Aorta (tissue), 5 donors: ENCODE results near the gene ZKSCAN4. TPM values are rescaled to one million over a fixed set of nuclear protein-coding genes. Genes with fewer than 3 reads are reported as not detected.
A peak's percentile ranks its signal among the peaks of the same experiment; 100 is the strongest.

Experiments used
- ATAC-seq: fragments of 200-7000 bp; cut with Tn5 transposase; one replicate; pipeline ENCODE4 v1.9.1; 2022; ENCODE audit warnings: moderate library complexity; ENCODE audit not compliant: low FRiP score
- DNase-seq, 2 donors: peaks; one replicate each; pipeline ENCODE4 v3.0.0-alpha.2; 2020
- H3K27ac ChIP-seq, 2 donors: one replicate each; pipeline ENCODE4 v1.5.1; 2013; ENCODE audit warnings: low read length in 2 of 2, mild to moderate bottlenecking in 2 of 2, moderate library complexity in 2 of 2, control low read depth in 1 of 2, inconsistent platforms in 1 of 2, low read depth in 1 of 2
- H3K27me3 ChIP-seq, 2 donors: one replicate each; pipeline ENCODE4 v1.6.1; 2013; ENCODE audit warnings: control low read depth in 1 of 2, low read length in 1 of 2, mild to moderate bottlenecking in 1 of 2, moderate library complexity in 1 of 2; ENCODE audit not compliant: insufficient read depth in 2 of 2, control insufficient read depth in 1 of 2
- H3K36me3 ChIP-seq, 2 donors: one replicate each; pipeline ENCODE4 v1.6.1; 2013; ENCODE audit warnings: control low read depth in 1 of 2, low read length in 1 of 2, mild to moderate bottlenecking in 1 of 2; ENCODE audit not compliant: insufficient read depth in 2 of 2, control insufficient read depth in 1 of 2
- H3K4me1 ChIP-seq, 2 donors: one replicate each; pipeline ENCODE4 v1.6.1; 2013; ENCODE audit warnings: low read length in 2 of 2, control low read depth in 1 of 2, mild to moderate bottlenecking in 1 of 2, moderate library complexity in 1 of 2; ENCODE audit not compliant: insufficient read depth in 2 of 2, control insufficient read depth in 1 of 2
- H3K4me3 ChIP-seq, 2 donors: one replicate each; pipeline ENCODE4 v1.5.1; 2013; ENCODE audit warnings: low read length in 2 of 2, control low read depth in 1 of 2, mild to moderate bottlenecking in 1 of 2
- H3K9me3 ChIP-seq: one replicate; pipeline ENCODE4 v1.6.1; 2013; ENCODE audit warnings: mild to moderate bottlenecking, low read length; ENCODE audit not compliant: control insufficient read depth
- WGBS, 2 donors: extraction: QIAGEN DNeasy Blood & Tissue Kit; methylation state at CpG; one replicate each; pipeline ENCODE4 v1.1.7; 2013; 5-methylcytosine and 5-hydroxymethylcytosine counted together
- intact Hi-C, 2 donors: fragments of 100-400 bp; cut with DNase I; formaldehyde crosslinking; loops; one replicate each; pipeline versions ENCODE4 v1.14.2 to v1.15.0; 2022
- polyA plus RNA-seq, 2 donors: library from polyadenylated mRNA; stranded (reverse); fragments of 200-250 nt; gene quantifications; one replicate each; pipeline ENCODE4 v1.2.3, GENCODE V29; 2013
- total RNA-seq, 2 donors: library from RNA; stranded (reverse); fragmentation: NEBNext Ultra II Directional; extraction: Animal tissue kit (Norgen Biotek cat#: 25700); gene quantifications; one replicate each; pipeline ENCODE4 v1.2.1, GENCODE V29; 2021
- donor health status: healthy with polysubstance abuse.
- donor health status: Bipolar disorder and iron deficiency.
- donor health status: DM: no; HTN: no; CAD: no.
- donor health status: DM: no; HTN: no; CAD: no.
- donor health status: DM: yes; HTN: yes; CAD: no.

ZKSCAN4 gene
- total and polyA plus RNA-seq, 4 donors = 2.5 to 6.8 (median 3.8) TPM

DNA sequence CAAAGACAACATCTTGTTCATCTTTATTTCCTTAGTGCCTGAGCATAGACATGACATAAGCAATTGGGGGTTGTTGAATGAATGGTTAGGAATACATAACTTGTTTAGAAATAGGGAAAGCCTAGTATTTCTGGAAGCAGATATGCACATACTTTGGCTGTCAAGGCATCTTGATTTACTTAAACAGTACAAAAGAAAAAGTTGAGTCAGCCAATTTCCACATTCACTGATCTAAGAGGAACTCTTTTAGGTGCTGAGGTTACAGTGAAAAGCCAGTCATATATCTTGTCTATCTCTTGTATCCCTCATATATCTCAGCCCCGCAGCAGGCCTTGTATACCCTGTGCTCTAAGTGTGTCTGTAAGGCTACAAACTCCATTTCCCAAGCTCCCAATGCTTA, 11.6 kb downstream of the ZKSCAN4 start:
- Histone ChIP-seq H3K27me3 (no peaks in the 10 kb centered on the region), H3K27ac (no peak overlapping the region), H3K4me1 (no peaks in the 10 kb centered on the region), H3K36me3 (peaks cover 0 to 2% of the 10 kb centered on the region in 2 donors), H3K9me3 (peaks cover 2% of the 10 kb centered on the region), H3K4me3 (no peak overlapping the region)
- intact Hi-C loops = no loop called here
- ATAC-seq = no peak
- WGBS, 2 donors = 91 to 95% methylated on average over 1 of the region's 1 CpG
- no peak for DNase-seq

DNA sequence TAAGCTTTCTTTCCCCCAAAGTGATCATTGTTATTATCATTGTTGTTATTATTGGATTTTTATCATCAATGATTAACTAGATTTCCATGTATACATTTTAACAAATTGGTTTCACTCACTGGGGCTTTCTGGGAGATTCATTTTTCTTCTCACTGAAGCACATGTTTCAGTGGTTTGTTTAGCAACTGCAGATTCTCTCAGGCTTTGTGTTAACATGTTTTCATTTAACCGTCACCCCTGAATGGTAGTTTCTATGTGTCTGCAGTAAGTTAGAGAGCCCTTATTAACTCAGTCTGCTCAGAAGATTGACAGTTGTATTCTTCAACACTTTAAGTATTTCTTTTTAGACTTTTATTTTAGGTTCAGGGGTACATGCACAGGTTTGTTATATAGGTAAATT, 12.4 kb downstream of the ZKSCAN4 start:
- Histone ChIP-seq H3K27me3 (no peaks in the 10 kb centered on the region), H3K4me1 (no peaks in the 10 kb centered on the region), H3K4me3 (no peak overlapping the region), H3K9me3 (peaks cover 2% of the 10 kb centered on the region), H3K27ac (no peak overlapping the region), H3K36me3 (no peaks in the 10 kb centered on the region)
- 73 to 84% methylated on average over 1 of the region's 1 CpG for WGBS, 2 donors
- ATAC-seq = no peak
- DNase-seq = no peak
- intact Hi-C loops = no loop called here

GRCh38 chr6:28235912-28236452, 16.1 kb downstream of the ZKSCAN4 start:
- ATAC-seq (no peak), DNase-seq (no peak)
- 89 to 91% methylated on average over 3 of the region's 3 CpGs for WGBS, 2 donors
- intact Hi-C loops = no loop called here
- H3K4me1 ChIP-seq = no peaks in the 10 kb centered on the region
- no peaks in the 10 kb centered on the region for H3K27me3 ChIP-seq
- H3K36me3 ChIP-seq = peaks cover 0 to 3% of the 10 kb centered on the region in 2 donors
- H3K9me3 ChIP-seq = peaks cover 2% of the 10 kb centered on the region
- no peak overlapping the region for H3K27ac ChIP-seq
- H3K4me3 ChIP-seq = no peak overlapping the region

DNA sequence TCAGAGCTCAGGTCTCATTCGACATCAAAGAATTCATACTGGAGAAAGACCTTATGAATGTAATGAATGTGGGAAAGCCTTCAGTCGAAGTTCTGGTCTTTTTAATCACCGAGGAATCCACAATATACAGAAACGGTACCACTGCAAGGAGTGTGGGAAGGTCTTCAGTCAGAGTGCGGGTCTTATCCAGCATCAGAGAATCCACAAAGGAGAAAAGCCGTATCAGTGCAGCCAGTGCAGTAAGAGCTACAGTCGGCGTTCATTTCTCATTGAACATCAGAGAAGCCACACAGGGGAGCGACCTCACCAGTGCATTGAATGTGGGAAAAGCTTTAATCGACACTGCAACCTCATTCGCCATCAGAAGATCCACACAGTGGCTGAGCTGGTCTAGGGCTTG, 19.3 kb downstream of the ZKSCAN4 start:
- H3K36me3 ChIP-seq = peaks cover 0 to 5% of the 10 kb centered on the region in 2 donors
- 96 to 97% methylated on average over 11 of the region's 11 CpGs for WGBS, 2 donors

DNA sequence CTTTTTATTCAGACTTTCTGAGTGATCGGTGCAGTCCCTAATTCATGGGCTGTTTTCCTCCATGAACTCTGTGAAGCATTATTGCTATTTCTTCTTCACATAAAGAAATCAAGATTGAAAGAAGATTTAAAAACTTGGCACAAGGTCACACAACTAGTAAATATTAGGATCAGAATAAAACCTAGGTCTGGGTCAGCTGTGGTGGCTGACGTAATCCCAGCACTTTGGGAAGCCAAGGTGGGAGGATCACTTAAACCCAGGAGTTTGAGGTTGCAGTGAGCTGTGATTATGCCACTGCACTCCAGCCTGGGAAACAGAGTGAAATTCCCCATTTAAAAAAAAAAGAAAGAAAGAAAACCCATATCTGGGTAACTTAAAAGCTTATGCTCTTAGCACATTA, 25.6 kb downstream of the ZKSCAN4 start:
- no peaks in the 10 kb centered on the region for H3K27me3 ChIP-seq
- intact Hi-C loops = loop anchor here (5.0 to 10.0 kb wide), 3 partner anchors 41 to 142 kb away; partner anchors contain the start of genes ZNF165 (in 1 of the 2) and ZSCAN26 (in 1 of the 2)
- H3K27ac ChIP-seq = no peak overlapping the region
- peaks cover 0 to 5% of the 10 kb centered on the region in 2 donors for H3K36me3 ChIP-seq
- ATAC-seq (no peak), DNase-seq (no peak)
- H3K4me1 ChIP-seq = peaks cover 2 to 3% of the 10 kb centered on the region in 2 donors
- H3K9me3 ChIP-seq = no peaks in the 10 kb centered on the region
- 86 to 91% methylated on average over 2 of the region's 2 CpGs for WGBS, 2 donors
- H3K4me3 ChIP-seq = no peak overlapping the region

More for the DNA sequence above, 19.3 kb downstream of the ZKSCAN4 start:
- Histone ChIP-seq H3K27me3 (no peaks in the 10 kb centered on the region), H3K4me3 (no peak overlapping the region), H3K4me1 (no peaks in the 10 kb centered on the region), H3K27ac (no peak overlapping the region), H3K9me3 (no peaks in the 10 kb centered on the region)
- intact Hi-C loops = no loop called here
- ATAC-seq = no peak
- no peak for DNase-seq

DNA sequence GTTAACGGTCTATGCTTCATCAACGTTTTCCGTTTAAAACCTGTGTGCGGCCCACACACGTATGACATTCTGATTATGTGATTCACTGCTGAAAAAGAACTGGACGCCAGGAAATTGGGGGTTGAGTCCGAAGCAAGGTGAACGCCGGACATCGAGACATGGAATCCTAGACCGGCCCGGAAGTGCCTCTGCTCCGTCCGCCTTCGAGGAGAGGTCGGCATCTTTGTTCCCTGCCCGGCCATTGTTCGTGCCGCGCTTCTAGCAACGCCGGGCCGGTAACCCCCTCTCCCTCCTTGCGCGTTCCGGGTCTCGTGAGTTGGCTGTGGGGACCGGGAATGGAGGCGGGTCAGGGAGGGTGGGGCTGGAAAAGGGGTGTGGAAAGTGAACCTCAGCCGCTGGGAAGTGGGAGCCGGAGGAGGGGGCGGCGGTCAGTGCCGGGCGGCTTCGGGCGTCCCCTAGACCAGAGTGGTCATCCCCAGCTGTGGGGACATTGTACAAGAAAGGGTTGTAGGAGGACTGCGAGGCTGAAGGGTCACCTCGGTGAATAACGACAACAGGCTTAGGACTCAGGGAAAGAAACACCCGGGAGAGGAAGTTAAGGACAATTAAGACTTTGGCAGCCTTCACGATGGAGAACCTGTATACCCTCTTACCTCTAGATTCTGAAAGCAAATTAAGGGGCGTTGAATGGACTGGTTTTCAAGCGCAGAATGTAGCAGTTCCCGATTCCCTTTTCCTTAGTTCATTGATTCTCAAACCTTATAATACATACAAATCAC, 26.8 kb downstream of the ZKSCAN4 start, which contains the start of gene ZSCAN9:
Gene ZSCAN9, plus strand, starts transcription at position 220 of the 779 bp plus-strand sequence. CDS start 1,810 bp downstream, outside the sequence.
- WGBS, 2 donors = 0 to 1% methylated on average over 45 of the region's 45 CpGs
- peak within 1 kb of the TSS; percentile 12 to 89 for H3K4me3 ChIP-seq
- ATAC-seq (peak; percentile 96), DNase-seq (peak; percentile 90 to 95)
- no peaks in the 10 kb centered on the region for H3K9me3 ChIP-seq
- no peaks in the 10 kb centered on the region for H3K27me3 ChIP-seq
- intact Hi-C loops = loop anchor here (2.0 to 10.0 kb wide), 4 partner anchors 42 to 140 kb away; partner anchors contain the start of genes ZNF165 (in 1 of the 2) and ZSCAN26 (in 1 of the 2)
- peaks cover 2 to 3% of the 10 kb centered on the region in 2 donors for H3K4me1 ChIP-seq
- H3K27ac ChIP-seq = peak within 1 kb of the TSS in 1 of 2 donors; percentile 3
- peaks cover 0 to 5% of the 10 kb centered on the region in 2 donors for H3K36me3 ChIP-seq

- Histone ChIP-seq H3K4me3 (peak overlapping the region; percentile 9 to 89), H3K4me1 (peaks cover 2 to 3% of the 10 kb centered on the region in 2 donors), H3K36me3 (peaks cover 0 to 5% of the 10 kb centered on the region in 2 donors), H3K9me3 (no peaks in the 10 kb centered on the region), H3K27me3 (no peaks in the 10 kb centered on the region), H3K27ac (no peak overlapping the region)
- WGBS, 2 donors = 41 to 52% methylated on average over 9 of the region's 9 CpGs
- DNase-seq = no peak
- intact Hi-C loops = loop anchor here (2.0 to 10.0 kb wide), 5 partner anchors 43 to 142 kb away; partner anchors contain the start of genes ZNF165 (in 2 of the 2) and ZSCAN26 (in 1 of the 2)
- ATAC-seq = no peak
Observed at GRCh38 chr6:28224131-28225055, 27.7 kb downstream of the ZKSCAN4 start.
